NCI-H446 (cell line): ENCODE measurements around the gene MINDY4.
A peak's percentile ranks its signal among the peaks of the same experiment; 100 is the strongest.

Experiments
- DNase-seq, 2 experiments: peaks; one replicate each; lab custom pipeline; 2025; lab: John Stamatoyannopoulos, UW

The MINDY4 gene

DNA sequence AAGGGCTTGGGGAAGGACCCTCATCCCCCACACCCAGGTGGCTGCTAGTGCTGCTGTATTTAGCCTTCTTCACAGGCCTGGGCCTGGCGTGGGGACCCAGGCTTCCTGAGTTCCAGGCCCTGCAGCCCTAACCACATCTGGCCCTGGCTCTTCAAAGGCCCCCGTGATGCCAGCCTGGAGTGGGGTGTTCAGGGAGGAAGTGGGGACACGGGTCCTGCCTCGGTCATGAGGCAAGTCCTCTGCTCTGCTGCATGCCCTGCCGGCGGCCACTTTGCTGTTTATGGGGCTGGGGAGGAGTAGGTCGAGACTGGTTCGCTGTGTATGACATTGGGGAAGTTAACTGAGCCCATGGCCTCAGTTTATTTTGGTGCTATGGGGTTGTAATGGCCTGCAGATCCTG, 131.9 kb downstream of the MINDY4 start:
- no peak for DNase-seq

DNA sequence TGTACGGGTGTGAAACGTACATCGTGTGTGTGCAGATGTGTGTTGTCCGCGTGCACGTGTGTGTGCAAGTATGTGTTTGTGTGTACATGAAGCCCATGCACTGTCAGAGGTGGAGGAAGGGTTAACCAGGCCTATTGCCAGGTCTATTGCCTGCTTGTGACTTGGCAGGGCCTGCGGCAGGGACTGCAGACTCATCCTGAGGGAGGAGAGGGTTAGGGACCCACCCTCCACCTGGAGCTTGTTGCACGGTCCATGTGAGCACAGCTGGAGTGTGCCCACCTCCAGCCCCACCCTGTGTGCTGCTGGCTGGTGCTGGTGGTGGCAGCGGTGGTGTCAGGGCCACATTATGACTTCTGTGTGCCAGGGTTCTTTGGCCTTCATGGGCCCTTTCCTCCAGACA, 133.3 kb downstream of the MINDY4 start:
- DNase-seq: no peak

DNA sequence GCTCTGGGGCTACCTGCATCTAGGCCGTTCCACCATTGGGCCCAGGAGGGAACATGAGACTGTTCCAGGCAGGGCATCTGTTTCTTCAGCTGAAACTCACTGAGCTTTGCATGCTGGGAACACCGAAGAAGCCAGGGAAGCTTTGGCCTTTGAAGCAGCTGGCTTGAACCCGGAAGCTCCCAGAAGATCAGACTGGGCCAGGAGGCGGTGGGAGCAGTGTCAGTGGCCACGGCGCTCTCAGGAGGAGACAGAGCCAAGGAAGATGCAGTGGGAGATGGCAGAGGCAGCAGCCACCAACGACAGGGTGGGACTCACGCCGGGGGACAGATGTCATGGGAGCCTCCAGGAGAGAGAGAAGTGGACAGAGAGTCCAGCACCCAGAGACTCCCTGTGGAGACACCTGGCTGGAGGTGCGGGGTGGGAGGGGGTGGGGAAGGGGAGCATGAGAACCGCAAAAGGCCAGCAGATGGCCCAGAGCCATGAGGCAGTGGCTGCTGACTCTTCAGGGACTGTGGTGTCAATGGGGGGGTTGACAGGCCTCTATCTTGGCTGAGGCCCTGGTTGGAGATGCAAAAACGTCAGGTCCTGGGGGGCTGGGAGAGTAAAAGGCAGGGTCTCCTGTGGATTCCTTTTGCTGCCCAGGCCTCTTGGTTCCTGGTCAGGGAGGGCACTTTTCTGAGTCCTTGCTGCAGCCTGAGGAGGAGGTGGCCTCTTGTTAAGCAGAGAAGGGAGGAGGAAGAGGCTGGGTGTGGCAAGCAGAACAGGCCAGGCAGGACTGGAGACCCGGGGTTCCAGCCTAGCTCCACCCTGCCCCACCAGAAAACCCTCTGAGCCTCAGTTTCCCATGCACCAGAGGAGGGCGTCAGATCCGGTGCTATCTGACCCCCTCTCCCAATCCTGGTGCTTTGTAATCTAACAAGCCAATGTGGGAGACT, 134.1 kb downstream of the MINDY4 start:
- DNase-seq: peak in 1 of 2 experiments; percentile 28

DNA sequence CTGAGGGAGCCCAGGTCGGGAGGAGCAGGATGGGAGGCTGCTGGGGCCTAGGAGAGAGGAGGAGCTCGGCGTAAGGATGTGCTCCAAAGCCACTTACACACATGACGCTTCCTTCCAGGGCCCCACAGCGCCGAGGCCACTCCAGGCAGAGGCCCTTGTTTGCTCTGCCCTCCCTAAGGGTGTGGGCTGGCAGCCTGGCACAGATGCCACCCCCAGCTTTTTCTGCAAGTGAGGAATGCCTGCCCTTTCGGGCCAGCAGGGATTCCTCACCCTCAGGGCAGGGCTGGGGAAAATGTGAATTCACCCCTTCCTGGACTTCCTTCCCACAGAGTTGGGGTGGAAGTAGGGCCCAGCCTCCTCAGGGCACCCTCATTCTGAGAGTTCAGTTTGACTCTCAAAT, 134.8 kb downstream of the MINDY4 start:
- DNase-seq: no peak

DNA sequence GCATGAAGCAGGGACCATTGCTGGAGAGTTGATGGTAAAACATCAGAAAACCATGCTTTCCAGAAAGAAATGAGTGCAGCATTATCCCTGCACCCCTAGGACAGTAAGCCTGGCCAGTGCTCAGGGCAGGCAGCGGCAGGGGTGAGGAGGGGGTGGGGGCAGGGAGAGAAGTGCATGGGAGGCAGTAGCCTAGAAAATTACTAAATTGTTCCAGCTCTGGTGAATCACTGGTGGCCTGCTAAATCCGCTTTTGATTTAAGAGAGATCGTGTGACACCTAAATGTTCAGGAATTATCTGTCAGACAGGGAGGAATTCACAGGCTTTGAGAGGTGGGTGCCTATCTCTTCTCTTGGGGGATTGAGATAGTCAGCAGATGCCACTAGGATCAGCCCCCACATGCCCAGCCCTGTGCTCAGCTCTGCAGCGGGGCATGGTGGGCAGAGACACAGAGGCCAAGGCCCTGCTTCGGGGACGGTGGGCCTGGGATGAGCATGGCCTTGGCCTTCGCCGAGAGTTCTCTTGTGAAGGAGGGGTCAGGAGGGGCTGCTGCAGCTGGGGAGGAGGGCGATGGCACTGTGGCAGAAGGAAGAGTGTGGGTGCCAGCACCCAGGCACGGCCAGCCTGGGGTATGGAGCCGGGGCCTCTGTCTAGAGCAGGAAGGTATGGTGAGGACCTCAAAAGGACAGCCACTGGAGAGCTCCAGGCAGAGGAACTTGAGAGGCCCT, 135.5 kb downstream of the MINDY4 start:
- DNase-seq: no peak

DNA sequence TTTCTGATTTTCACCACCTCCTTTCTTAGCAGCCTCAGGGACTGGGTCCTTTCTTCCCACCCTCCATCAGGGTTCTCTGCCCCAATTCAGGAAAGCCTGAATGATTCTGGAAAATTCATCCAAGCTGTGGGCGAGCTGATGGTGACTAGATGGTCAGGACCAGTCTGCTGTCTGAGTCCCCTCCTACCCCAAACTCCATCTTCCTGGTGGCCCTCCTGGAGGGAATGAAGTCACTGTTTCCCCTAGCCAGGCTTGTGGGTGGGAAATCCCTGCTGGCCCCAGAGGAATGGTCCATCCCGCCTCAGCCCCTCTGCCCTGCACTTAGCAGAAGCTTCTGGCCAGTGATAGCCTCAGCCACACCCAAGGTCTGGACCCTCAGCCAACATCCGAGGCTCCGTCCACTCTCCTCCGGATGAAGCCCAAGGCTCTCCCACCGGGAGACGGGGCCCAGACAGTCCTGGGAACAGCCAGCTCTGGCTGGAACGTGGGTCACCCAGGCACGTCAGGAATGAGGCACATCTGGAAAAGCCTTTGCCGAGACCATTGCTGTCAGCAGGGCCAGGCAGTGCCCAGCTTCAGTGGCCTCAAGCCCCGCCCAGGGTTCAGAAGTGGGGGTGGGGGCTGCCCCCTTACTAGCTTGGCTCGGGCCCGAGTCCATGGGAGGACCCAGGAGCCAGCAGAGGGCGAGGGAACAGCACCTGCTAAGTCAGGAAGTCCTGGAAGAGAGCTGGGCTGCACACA, 136.5 kb downstream of the MINDY4 start:
- DNase-seq: no peak

DNA sequence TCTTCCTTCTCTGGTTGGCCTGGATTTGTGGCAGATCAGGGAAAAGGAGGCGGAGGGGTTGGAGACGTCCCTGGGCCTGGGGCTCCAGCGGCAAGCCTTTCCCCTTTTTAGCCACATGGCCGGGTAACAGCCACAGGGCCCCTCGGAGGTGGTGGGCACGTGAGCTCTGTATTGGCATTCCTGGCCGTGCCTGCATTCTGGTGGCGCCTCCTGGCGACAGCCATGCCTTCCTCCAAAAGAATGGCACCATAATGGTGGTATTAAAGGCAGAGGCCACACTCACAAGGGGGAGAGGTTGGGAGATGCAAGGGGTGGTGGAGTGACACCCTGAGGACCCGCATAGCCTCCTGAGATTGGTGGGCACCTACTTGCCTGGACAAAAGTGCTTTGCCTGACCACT, 137.5 kb downstream of the MINDY4 start:
- no peak for DNase-seq

DNA sequence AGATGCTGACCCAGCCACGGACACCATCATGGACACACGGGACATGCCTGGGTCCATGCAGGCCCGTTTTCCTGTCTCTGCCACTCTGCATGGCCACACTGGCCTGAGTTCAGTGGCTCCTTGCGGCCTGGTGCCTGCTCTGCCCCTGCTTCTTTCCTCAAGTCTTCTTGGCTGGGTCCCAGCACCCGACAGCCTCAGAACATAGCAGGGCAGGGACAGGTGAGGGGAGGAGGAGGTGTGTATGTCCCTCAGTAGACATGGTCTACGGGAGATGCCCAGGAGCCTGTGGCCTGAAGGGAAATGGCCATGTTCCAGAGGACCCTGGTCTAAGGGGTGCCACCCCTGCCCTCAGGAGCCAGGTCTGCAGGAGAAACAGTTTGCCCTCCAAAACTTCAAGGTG, 138.2 kb downstream of the MINDY4 start:
- DNase-seq: no peak

DNA sequence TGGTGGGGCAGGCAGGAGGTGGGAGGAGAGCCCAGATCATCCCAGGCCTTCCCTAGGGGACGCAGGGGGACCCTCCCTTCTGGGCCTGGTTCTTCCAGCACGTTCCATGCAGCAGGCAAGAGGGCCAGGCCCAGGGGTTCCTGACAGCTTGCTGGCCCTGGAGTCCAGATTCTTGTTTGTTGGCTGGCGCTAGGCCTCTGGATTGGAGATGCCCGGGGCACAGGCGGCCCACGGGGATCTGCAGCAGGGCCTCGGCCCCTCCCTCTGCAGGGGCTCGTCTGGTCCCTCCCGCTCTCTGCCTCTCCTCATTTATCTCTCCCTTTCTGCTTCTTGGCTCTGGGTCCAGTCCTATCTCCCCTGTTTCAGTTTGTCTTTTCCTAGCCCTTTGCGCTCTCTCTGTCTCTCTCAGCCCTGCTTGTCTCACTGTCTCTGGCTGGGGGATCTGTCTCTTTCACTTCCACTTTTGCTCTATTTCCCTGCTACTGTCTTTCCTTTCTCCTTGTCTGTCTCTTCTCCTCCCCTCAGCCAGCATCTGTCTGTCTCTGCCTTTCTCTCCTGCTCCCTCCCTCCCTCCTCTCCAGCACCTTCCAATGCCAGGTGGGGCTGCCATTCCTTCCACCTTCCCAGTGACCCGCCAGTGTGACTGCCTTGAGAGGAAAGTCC, 139.3 kb downstream of the MINDY4 start:
- DNase-seq: no peak

DNA sequence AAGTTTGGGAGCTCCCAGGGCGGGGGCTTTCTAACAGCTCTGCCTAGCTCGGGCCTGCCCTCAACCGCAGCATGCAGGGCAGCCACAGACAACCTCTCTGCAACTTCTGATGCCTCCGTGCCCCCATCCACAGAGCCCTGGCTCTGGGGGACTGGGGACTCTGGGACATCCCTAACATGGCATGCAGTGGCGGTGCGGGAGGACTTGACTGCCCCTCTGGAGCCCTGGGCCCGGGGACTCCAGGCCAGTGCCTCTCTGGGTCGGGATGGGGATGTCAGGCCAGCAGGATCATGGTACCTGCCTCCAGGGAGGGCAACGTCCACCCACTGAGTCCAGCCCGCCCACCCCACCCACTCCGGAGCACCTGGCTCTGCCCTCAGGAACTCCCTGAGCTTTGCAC, 139.9 kb downstream of the MINDY4 start:
- no peak for DNase-seq

DNA sequence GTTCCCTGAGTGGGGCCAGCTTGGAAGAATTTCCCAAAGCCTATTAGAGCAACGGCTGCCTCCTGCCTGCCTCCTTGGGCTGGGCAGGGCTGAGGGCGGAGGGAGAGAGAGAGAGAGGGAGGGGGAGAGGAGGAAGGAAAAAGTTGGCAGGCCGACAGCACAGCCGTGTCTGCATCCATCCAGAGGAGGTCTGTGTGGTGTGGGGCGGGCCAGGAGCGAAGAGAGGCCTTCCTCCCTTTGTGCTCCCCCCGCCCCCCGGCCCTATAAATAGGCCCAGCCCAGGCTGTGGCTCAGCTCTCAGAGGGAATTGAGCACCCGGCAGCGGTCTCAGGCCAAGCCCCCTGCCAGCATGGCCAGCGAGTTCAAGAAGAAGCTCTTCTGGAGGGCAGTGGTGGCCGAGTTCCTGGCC, 140.3 kb downstream of the MINDY4 start, which contains the start of gene AQP1:
TSS of gene AQP1 (plus strand) at position 293 of the 409 bp plus-strand sequence. CDS start at position 350, 57 bp downstream.
- peak in 1 of 2 experiments; percentile 57 for DNase-seq

DNA sequence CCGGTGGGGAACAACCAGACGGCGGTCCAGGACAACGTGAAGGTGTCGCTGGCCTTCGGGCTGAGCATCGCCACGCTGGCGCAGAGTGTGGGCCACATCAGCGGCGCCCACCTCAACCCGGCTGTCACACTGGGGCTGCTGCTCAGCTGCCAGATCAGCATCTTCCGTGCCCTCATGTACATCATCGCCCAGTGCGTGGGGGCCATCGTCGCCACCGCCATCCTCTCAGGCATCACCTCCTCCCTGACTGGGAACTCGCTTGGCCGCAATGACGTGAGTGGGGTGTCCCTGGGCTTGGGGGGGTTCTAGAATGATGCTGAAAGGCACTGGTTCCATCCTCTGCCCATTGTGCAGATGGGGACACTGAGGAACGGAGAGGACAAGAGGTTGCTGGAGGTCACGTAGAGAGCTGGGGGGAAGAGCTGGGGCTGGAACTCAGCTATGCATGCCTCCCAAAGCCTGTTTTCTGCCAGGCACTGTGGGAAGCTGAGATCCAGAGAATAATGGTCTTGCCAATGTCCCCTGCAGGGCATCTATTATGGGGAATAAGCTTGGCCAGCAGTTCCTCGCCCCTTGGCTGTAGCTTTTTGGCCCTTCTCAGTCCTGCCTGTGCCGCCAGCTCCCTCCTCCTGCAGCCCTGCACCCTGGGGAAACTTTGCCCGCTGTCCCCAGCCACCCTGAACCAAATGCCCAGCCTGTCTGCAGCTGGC, 141.0 kb downstream of the MINDY4 start:
- peak in 1 of 2 experiments; percentile 38 for DNase-seq

DNA sequence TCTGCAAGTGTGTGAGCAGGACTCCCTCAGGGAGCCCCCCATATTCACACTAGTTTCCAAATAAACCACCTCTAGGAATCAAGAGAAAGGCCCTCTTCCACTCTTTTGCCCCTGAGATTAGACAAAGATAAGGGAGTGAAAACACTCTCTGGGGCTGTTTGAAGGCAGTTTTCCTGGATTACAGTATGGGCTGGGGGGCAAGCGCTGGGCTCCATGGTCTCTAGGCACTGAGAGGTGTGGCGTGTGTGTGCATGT, 141.4 kb downstream of the MINDY4 start:
- DNase-seq: no peak

DNA sequence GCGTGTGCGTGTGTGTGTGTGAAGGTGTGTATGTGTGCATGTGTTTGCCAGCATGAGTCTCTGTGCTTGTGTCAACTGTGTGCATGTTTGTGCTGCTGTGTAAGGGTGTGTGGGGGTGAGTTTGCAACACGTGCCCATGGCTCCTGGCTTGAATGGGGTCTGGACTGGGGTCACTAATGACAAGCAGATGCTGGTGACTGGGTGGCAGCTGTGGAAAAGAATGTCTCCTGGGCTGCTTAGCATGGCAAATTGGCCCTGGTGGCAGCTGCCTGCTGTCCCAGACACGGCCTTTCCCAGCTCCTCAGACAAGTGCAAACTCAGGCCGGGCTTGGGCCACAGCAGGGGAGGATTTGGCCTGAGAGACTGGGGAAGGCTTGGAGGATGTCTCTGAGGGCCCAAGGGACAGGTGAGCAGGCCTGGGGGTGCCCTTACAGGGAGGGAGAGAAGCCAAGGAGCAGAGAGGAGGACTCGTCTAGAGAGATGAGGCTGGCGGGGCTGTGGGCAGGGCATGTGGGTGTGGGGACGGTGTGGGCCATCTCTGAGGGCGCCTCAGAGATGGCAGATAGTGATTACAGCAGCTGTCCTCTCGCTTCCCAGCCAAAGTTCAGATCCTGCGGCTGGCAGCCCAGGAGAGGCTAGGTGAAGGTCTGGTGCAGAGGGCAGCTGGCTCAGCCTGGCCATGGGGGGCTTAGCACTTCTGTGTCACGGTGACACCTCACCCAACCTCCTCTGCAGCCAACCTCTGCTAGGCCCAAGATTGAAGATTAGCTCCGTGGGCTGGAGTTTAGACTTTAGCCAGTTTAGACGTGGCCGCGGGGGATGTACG, 142.0 kb downstream of the MINDY4 start:
- no peak for DNase-seq

DNA sequence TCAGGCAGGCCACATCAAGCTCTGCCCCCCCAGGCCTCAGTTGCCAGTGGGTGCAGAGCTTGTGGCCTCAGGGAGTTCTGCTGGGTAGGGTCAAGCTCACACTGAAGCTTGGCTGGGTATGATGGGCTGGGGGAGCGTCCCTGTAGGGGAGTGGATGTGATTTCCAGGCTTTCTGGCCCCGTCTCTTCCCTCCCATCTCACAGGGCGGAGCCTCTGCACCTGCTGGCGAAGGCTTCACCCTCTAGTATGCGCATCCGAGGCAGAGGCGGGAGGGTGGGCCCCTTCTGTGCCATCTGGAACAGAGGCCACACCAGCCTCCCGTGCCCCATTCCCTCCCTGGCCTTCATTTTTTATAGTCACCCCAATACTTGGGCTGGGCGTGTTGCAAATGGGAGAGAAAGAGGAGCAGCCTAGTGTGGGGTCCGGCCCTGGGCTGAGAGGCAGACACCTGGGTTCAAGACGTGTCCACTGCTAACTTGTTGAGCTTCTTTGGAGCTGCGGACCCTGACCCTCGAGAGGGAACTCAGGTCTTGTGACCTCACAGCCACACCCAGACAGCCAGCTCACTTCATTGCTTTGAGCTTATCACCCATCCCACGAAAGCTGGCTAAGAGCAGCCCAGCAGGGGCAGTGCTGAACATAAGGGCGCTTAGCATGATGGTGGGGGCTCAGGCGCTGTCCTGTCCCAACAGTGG, 142.8 kb downstream of the MINDY4 start:
- DNase-seq: no peak

DNA sequence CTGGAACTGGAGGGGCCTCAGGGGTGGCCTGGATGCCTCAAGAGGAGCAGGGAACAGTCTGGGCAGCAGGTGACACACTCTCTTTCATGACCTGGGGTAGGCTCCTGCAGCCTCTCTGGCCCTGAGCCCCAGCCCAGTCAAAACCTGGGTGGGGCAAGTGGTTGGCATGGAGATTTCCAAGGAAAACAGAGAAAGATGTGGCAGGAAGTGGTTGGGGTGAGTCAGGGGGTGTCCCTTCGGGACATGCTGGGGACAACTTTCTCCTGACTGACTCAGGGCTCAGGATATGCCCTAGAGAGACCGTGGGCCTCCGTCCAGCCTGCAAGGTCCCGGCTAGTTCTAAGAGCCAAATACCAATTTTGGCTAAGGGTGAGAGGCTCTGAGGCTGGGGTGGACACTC, 143.4 kb downstream of the MINDY4 start:
- no peak for DNase-seq

DNA sequence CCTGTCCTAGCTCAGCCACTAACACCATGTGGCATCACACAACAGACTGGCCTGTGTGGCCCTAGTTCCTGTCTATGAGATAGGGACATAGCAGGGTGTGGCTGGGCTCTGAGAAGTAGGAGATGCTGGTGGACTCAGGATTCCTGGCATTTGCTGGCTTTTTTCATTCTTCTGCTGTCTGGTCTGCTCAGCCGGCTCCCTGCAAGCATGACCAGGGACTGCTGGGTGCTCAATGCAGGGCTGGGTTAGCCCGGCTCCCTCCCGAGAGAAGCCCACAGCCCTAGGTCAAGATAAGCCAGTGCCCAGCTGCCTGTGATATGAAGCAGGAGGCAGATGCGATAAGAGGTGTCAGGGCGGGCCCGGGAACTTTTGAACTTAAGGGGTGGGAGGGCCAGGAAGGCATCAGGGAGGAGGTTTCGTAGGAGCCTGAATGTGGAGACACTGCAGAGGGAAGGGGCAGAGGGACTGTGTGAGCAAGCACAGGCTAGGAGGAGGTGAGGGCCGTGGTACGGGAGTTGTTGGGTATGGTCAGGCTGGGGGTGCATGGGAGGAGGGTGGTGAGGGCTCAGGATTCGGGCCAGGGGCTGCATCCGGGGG, 143.9 kb downstream of the MINDY4 start:
- DNase-seq: no peak

DNA sequence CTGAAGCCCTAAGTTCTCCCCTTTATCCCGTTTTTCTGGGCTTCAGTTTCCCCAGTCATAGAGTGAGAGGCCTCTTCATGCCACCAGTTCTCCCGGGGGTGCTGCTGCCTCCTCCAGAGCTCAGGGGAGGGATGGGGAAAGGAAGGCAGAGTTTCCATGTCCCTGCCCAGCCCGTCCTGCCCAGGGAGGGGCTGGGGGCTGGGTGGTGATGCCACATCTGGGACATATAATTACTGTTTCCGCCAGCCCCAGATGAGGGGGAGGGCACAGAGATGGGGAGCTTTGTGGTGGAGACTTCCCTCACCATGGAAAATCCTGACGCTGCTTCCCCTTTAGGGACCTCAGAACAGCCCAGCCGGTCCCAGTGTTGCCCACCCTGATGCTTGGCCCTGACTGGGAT, 144.5 kb downstream of the MINDY4 start:
- no peak for DNase-seq

DNA sequence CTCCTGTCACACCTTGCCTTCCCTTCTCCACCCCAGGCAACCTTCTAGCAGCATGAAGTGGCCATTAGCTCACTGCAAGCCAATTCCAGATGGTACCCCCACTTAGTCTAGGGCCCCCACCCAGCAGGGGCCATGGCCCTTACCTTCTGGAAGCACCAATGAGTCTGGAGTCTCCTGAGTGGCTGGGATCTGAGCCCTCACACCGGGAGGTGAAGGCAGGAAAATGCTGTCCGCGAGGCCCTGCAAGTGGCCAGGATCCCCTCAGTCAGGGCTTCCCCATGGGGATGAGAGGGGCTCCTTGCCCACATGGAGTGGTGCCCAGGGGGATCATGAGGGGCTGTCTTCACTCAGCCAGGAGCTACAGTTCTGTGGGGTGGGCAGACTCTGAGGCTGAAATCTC, 145.0 kb downstream of the MINDY4 start:
- DNase-seq: no peak

DNA sequence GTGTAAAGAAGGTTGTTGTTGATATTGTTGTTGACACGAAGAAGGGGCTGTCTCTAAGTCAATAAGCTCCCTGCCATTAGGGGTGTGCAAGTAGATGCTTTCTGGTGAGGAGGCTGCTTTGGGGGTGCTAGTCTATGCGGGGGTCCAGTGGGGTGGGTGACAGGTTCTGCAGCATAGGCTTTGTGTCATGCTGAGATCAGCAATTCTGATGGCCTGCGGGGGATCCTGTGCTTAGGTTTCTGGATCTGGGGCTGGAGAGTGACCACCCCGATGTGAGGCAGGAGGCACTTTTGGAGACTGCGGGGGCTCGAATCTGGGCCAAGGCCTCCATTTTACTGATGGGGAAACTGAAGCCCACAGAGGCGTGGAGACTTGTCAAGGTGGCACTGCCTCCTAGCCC, 145.6 kb downstream of the MINDY4 start:
- no peak for DNase-seq
